Epithelial cell of prostate (primary cell): Measurements from ENCODE around the gene NUDT16L1.

Experiments
- DNase-seq: peaks from one replicate; pipeline ENCODE4 v3.0.0-alpha.2; 2011; ENCODE audit warnings: low read depth, low spot score
- H3K27ac ChIP-seq: fragments of 450-650 bp; 2 replicates; pipeline ENCODE4 v1.5.1; 2017; ENCODE audit warnings: mild to moderate bottlenecking

The NUDT16L1 gene

GRCh38 chr16:4744555-4745273 is 51.4 kb downstream of the NUDT16L1 start:
- no peak overlapping the region for H3K27ac ChIP-seq
- DNase-seq, result no peak

GRCh38 chr16:4745274-4745569 is 51.9 kb downstream of the NUDT16L1 start:
- DNase-seq, result no peak
- no peak overlapping the region for H3K27ac ChIP-seq
